Smooth muscle cell (in vitro differentiated cells): ENCODE measurements around the gene GID8. TPM values are rescaled to one million over a fixed set of nuclear protein-coding genes. Genes with fewer than 3 reads are reported as not detected.

Experiments
- DNase-seq: peaks from one replicate; lab custom pipeline; 2025; ENCODE audit not compliant: unreplicated experiment; lab: John Stamatoyannopoulos, UW
- H2AFZ ChIP-seq: fragments of 200-600 bp; sonication (generic); 2 replicates; pipeline ENCODE4 v1.6.0; 2016; ENCODE audit warnings: antibody characterized with exemption, low read depth, mild to moderate bottlenecking
- H3F3A ChIP-seq: fragments of 200-600 bp; sonication (generic); 2 replicates; pipeline ENCODE4 v1.6.0; 2017; ENCODE audit warnings: antibody characterized with exemption, low read depth
- H3K27ac ChIP-seq: fragments of 200-600 bp; sonication (generic); 2 replicates; pipeline ENCODE4 v1.5.1; 2016; ENCODE audit warnings: low read depth, mild to moderate bottlenecking
- H3K27me3 ChIP-seq: fragments of 200-600 bp; sonication (generic); 2 replicates; pipeline ENCODE4 v1.6.1; 2016; ENCODE audit warnings: low read depth, mild to moderate bottlenecking
- H3K36me3 ChIP-seq: fragments of 200-600 bp; sonication (generic); 2 replicates; pipeline ENCODE4 v1.5.1; 2016; ENCODE audit warnings: low read depth
- H3K4me1 ChIP-seq: fragments of 200-600 bp; sonication (generic); 2 replicates; pipeline ENCODE4 v1.5.1; 2016; ENCODE audit warnings: low read depth
- H3K4me2 ChIP-seq: fragments of 200-600 bp; sonication (generic); 2 replicates; pipeline ENCODE4 v1.6.0; 2016; ENCODE audit warnings: mild to moderate bottlenecking
- H3K4me3 ChIP-seq: fragments of 200-600 bp; sonication (generic); 2 replicates; pipeline ENCODE4 v1.5.1; 2016; ENCODE audit warnings: mild to moderate bottlenecking
- H3K79me2 ChIP-seq: fragments of 200-600 bp; sonication (generic); 2 replicates; pipeline ENCODE4 v1.6.0; 2016; ENCODE audit warnings: low read depth, mild to moderate bottlenecking
- H3K9ac ChIP-seq: fragments of 200-600 bp; sonication (generic); 2 replicates; pipeline ENCODE4 v1.6.0; 2016; ENCODE audit warnings: low read depth
- H3K9me3 ChIP-seq: fragments of 200-600 bp; sonication (generic); replicated peaks from 2 replicates; pipeline ENCODE4 v1.5.1; 2016; ENCODE audit warnings: low read depth
- H4K20me1 ChIP-seq: fragments of 200-600 bp; sonication (generic); 2 replicates; pipeline ENCODE4 v1.6.0; 2016; ENCODE audit warnings: low read depth
- WGBS: methylation state at CpG from one replicate; pipeline ENCODE4 v1.1.7; 2016; ENCODE audit warnings: low lambda C conversion rate; 5-methylcytosine and 5-hydroxymethylcytosine counted together
- polyA plus RNA-seq: library from polyadenylated mRNA; unstranded; fragments of >200 nt; fragmentation: Nextera tagmentation; extraction: Ambion mirVana; gene quantifications from 2 replicates; pipeline ENCODE4 v1.2.1, GENCODE V29; 2016
- total RNA-seq: library from RNA; depleted of rRNA; stranded (reverse); fragments of >200 nt; gene quantifications from 2 replicates; pipeline ENCODE4 v1.2.3, GENCODE V29; 2014
- TF ChIP-seq, protein P1 (sequence below): fragments of 200-600 bp; sonication (generic); IDR thresholded peaks from 2 replicates; pipeline ENCODE4 v1.5.1; 2017; ENCODE audit warnings: borderline replicate concordance, mild to moderate bottlenecking, antibody characterized with exemption; ENCODE audit not compliant: insufficient read depth, poor library complexity, severe bottlenecking

The GID8 gene
- total and polyA plus RNA-seq, 2 experiments from 2014 or later = 13.9 to 23.5 TPM

GRCh38 chr20:62995898-62996595, 58.1 kb downstream of the GID8 start:
- no peak overlapping the region for H3K27ac ChIP-seq
- no peak for DNase-seq
- no peak overlapping the region for H2AFZ ChIP-seq
- H3K4me2 ChIP-seq = no peak overlapping the region
- TF ChIP-seq, protein P1, sequence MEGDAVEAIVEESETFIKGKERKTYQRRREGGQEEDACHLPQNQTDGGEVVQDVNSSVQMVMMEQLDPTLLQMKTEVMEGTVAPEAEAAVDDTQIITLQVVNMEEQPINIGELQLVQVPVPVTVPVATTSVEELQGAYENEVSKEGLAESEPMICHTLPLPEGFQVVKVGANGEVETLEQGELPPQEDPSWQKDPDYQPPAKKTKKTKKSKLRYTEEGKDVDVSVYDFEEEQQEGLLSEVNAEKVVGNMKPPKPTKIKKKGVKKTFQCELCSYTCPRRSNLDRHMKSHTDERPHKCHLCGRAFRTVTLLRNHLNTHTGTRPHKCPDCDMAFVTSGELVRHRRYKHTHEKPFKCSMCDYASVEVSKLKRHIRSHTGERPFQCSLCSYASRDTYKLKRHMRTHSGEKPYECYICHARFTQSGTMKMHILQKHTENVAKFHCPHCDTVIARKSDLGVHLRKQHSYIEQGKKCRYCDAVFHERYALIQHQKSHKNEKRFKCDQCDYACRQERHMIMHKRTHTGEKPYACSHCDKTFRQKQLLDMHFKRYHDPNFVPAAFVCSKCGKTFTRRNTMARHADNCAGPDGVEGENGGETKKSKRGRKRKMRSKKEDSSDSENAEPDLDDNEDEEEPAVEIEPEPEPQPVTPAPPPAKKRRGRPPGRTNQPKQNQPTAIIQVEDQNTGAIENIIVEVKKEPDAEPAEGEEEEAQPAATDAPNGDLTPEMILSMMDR = no peak
- no peaks in the 10 kb centered on the region for H3K4me1 ChIP-seq
- WGBS = 90% methylated on average over 25 of the region's 25 CpGs
- no peaks in the 10 kb centered on the region for H3K79me2 ChIP-seq
- no peaks in the 10 kb centered on the region for H3F3A ChIP-seq
- no peaks in the 10 kb centered on the region for H3K36me3 ChIP-seq
- H3K9ac ChIP-seq = no peak overlapping the region
- H3K4me3 ChIP-seq = no peak overlapping the region
- no peaks in the 10 kb centered on the region for H4K20me1 ChIP-seq
- no peaks in the 10 kb centered on the region for H3K9me3 ChIP-seq
- H3K27me3 ChIP-seq = peaks cover 31% of the 10 kb centered on the region

- Histone ChIP-seq H3K4me3 (no peak overlapping the region), H3K36me3 (no peaks in the 10 kb centered on the region), H3K9ac (no peak overlapping the region), H3K4me2 (no peak overlapping the region), H3K27me3 (peaks cover 31% of the 10 kb centered on the region), H3F3A (no peaks in the 10 kb centered on the region), H3K79me2 (no peaks in the 10 kb centered on the region), H3K9me3 (no peaks in the 10 kb centered on the region), H2AFZ (no peak overlapping the region), H3K4me1 (no peaks in the 10 kb centered on the region), H3K27ac (no peak overlapping the region), H4K20me1 (no peaks in the 10 kb centered on the region)
- no peak for DNase-seq
- WGBS = 89% methylated on average over 14 of the region's 14 CpGs
- TF ChIP-seq, protein P1 = no peak
Measured at GRCh38 chr20:62996596-62996982, 58.6 kb downstream of the GID8 start.

DNA sequence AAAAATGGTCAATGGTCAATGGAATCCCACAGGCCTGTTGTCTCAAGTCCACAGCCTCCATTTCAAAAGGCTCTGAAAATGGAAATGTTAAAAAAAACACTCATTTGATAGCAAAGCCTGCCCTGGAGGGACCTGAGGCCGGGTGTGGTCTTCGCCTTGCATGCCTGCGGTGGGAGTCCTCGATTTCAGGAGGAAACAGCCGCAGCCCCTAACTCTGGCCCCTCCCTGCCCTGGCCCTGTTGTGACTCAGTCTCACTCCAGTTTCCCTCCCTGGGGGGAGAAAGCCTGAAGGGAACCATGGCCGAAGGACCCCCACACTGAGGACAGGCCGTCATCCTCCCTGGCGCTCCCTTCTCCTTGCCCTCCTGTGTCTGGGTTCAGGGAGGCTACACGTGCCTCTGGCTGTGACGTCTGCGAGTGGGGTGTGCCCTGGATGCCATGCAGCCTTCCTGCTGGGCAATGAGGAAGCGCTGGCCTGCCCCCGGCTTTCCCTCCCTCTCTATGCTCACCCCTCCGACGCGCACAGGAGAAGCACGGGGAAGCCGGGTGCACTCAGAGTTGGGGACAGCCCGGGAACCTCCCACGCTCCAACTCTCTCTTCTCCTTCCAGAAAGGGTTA, 59.6 kb downstream of the GID8 start:
- Histone ChIP-seq H3K4me1 (no peaks in the 10 kb centered on the region), H3K27ac (no peak overlapping the region), H2AFZ (no peak overlapping the region), H4K20me1 (no peaks in the 10 kb centered on the region), H3K9me3 (no peaks in the 10 kb centered on the region), H3K4me3 (no peak overlapping the region), H3K9ac (no peak overlapping the region), H3K27me3 (peaks cover 38% of the 10 kb centered on the region), H3K36me3 (no peaks in the 10 kb centered on the region), H3F3A (no peaks in the 10 kb centered on the region), H3K4me2 (no peak overlapping the region), H3K79me2 (no peaks in the 10 kb centered on the region)
- 70% methylated on average over 20 of the region's 20 CpGs for WGBS
- no peak for DNase-seq
- TF ChIP-seq, protein P1 = no peak

Other genes starting within 250 kb of the GID8 start
- 0.09 TPM in 1 of 2 replicates, not detected in the other for gene NTSR1, start 229.3 kb upstream of the GID8 start, total RNA-seq
- 0.28 TPM in 1 of 2 replicates, not detected in the other for gene NTSR1, start 229.3 kb upstream of the GID8 start, polyA plus RNA-seq
- gene MRGBP, start 141.7 kb upstream of the GID8 start, total RNA-seq = 15.5 and 18.2 TPM in 2 replicates
- gene MRGBP, start 141.7 kb upstream of the GID8 start, polyA plus RNA-seq = 23.1 and 27.2 TPM in 2 replicates
- 21.5 and 24.4 TPM in 2 replicates for gene OGFR, start 133.3 kb upstream of the GID8 start, total RNA-seq
- 53.2 and 61.4 TPM in 2 replicates for gene OGFR, start 133.3 kb upstream of the GID8 start, polyA plus RNA-seq
- gene COL9A3, start 121.1 kb upstream of the GID8 start, total RNA-seq = 23.0 and 30.1 TPM in 2 replicates
- gene COL9A3, start 121.1 kb upstream of the GID8 start, polyA plus RNA-seq = 73.3 and 77.4 TPM in 2 replicates
- gene TCFL5, start 76.3 kb upstream of the GID8 start, total RNA-seq = 9.1 and 9.5 TPM in 2 replicates
- gene TCFL5, start 76.3 kb upstream of the GID8 start, polyA plus RNA-seq = 6.8 and 12.5 TPM in 2 replicates
- gene DIDO1, start 11.6 kb upstream of the GID8 start, total RNA-seq = 24.6 and 25.8 TPM in 2 replicates
- 14.4 and 16.0 TPM in 2 replicates for gene DIDO1, start 11.6 kb upstream of the GID8 start, polyA plus RNA-seq
- 32.4 and 32.5 TPM in 2 replicates for gene SLC17A9, start 14.6 kb downstream of the GID8 start, total RNA-seq
- 92.5 and 96.7 TPM in 2 replicates for gene SLC17A9, start 14.6 kb downstream of the GID8 start, polyA plus RNA-seq
- not detected in 2 replicates for gene BHLHE23, start 68.8 kb downstream of the GID8 start, total RNA-seq
- gene BHLHE23, start 68.8 kb downstream of the GID8 start, polyA plus RNA-seq = not detected in 2 replicates